Stimulated activated CD4-positive, alpha-beta T cell treated with anti-CD3 and anti-CD28 coated beads, Interleukin-4, amount 100 ng/mL, for 4 hours (primary cell): ENCODE measurements around the gene HCRTR2.
"Not testable (repeated sequence)": the region's sequence is repeated elsewhere in the genome, so short reads cannot be mapped to it uniquely, and the experiment has no call there.

Source experiments
- DNase-seq, 2 experiments: peaks; one replicate each; pipeline ENCODE4 v3.0.0-alpha.2; 2020

Gene HCRTR2

DNA sequence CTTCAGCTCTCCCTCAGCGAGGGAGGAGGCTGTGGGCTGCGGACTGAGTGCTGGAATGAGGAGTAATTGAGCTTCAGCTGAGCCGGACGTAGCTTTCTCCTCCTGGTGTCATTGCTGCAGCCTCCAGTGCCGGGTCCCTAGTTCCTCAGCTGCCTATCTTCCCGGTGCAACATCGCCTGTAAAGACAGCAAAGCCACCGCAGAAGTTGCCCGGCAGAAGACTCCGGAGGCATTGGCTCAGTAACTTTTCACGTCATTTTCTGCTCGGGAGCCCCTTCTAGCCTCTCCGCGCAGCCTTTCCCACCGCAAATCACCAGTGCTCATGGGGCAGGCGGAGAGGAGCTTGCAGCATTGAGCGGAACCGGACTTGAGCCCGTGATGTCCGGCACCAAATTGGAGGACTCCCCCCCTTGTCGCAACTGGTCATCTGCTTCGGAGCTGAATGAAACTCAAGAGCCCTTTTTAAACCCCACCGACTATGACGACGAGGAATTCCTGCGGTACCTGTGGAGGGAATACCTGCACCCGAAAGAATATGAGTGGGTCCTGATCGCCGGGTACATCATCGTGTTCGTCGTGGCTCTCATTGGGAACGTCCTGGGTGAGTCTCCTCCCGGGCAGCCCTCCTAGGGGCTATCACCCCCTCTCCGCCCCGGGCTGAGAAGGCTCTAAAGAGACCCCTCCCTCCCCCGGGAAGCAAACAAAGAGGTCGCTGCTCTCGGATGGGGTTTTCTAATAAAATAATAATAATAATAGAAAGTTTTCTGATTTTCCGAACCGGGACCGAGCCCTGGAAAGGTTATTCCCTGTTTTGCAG, at the start of gene HCRTR2:
TSS of gene HCRTR2 (plus strand) at position 305 of the 816 bp plus-strand sequence. CDS start at position 378, 73 bp downstream.
- DNase-seq = no peak

DNA sequence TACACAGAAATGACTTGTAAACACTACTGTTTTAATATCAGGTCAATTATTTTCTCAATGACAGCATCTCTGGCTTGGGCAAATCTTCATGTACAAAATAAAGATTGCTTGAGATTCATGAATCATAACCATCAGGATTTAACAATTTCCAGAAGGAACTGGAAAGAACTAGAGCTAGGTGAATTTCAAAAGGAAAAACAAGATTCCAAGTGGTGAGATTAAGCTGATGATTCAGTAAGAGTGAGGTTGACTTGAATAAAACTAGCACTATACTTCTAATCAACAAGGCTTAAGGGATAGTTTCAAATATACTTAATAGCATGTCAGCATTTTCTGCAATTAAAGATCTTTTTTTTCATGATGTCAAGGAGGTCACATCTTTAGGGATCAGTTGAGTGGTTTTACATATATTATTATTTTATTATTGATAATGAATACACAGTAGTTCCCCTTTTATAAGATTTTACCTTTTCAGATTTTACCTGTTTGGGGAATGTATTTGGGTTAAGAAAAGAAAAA, 43.5 kb upstream of the HCRTR2 start:
- DNase-seq = no peak

DNA sequence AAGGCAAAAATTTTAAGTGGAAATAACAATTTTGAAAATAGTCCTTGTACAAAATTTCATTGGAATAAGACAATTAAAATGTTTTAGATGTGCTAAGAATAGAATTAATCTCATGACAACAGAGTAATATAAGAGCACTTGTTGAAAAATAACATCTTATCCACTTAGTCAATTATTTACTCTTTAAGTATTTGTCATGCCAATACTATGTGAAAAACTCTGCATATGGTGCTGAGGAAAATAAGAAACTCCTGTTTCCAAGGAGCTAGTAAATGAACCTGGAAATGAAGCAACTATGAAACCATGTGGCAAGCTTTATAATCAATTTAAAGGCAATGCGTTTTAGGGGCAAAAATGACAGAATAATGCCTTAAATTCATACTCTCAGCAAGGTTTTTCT, 42.7 kb upstream of the HCRTR2 start:
- DNase-seq = no peak

DNA sequence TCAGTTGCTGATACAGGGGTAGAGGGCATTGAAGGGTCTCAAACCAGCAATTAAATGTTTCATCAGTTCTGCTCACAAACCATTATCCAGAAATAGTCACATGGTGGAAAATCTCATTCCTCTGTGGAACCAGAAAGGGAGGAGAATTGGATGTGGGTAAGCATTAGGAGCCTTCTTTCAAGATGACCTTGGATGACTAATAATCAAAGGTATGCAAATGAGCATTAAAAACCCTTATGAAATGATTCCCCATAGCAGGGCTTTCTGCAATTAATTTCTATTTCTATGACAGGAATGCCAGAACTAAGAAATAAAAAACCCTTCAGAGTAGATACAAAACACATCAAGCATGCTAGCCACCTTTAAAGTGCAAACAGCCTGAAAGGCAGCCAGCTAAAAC, 37.4 kb upstream of the HCRTR2 start:
- DNase-seq = no peak

DNA sequence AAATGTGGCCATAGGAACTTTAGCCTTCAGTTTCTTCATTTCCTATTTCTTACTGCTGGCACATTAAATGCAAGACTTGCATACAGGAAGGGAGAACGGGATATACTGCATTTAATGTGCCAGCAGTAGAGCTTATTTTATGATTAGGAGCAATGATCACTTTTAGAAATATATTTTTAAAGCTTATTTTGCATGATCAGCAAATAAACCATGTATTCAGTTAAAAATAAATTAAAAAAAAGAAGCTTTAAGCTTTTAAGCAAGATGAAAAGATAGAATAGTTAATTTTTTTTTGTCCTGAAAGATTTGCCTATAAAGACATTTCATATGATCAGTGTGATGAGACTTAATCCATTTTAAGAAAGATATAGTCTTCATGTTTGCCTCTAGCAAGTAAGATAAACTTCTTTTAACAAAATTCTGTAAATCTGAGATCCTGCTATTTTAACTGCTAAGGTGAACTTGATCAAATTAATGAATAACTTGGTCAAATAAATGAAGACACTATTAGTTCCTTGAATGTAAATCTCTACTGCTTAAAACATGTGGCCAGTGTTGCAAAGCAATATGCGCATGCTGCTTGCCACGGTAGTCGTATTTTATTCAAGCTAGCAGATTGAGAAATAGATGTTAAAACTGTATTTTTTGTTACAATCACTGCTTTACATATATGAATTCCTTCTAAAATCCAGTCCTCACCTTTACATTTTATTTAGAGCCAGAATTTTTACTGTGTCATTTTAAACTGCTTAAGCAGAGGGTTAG, 36.2 kb upstream of the HCRTR2 start:
- DNase-seq = no peak

DNA sequence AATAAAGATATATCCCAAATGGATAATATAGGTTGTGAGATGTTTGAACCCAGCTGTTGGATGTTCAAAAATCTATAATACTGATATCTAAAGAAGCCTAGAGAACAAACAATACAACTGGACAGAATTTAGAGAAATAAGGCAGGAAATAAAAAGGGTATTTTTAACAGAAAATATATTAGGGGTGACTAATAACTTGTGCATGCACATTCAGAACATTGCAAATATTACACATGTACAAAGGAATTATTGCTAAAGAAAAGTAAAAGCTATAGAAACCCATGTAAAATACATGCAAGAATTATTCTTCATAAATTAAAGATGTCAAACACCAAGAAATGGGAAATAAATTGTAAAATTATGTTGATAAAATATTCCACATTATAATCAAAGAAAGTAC, 32.7 kb upstream of the HCRTR2 start:
- DNase-seq = no peak

DNA sequence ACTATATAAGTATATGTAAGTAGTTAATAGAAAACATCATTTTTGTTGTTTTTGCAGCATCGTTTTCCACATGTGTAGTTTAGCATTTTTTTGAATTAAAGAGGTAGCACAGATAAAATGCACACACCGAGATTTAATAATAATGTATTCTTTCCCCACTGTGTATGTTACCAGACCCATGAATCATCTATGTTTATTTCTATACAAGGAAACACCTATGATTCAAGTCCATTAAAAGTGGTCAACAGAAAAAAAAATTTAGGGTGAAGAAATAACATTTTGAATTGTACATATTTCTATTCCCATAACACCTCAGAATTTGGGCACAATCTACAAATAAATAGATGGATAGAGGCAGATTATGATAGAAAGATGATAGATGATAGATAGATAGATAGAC, 31.7 kb upstream of the HCRTR2 start:
- no peak for DNase-seq

DNA sequence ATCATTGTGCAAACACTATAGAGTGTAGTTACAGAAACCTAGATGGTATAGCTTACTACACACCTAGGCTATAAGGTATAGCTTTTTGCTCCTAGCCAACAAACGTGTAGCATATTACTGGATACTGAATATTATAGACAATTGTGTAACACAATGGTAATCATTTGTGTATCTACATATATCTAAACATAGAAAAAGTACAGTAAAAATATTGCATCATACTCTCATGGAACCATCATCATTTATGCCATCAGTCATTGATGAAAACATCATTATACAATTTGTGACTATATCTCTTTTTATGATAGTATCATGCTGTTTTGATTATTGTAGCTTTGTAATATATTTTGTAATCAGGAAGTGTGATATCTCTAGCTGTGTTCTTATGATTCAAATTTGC, 21.0 kb upstream of the HCRTR2 start:
- DNase-seq = no peak

DNA sequence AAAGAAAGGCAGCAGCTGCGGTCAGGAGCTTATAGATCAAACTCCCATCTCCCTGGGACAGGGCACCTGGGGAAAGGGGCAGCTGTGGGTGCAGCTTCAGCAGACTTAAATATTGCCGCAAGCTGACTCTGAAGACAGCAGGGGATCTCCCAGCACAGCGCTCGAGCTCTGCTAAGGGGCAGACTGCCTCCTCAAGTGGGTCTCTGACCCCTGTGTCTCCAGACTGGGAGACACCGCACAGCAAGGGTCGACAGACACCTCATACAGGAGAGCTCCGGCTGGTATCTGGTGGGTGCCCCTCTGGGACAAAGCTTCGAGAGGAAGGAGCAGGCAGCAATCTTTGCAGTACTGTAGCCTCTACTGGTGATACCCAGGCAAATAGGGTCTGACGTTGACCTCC, 15.5 kb upstream of the HCRTR2 start:
- not testable (repeated sequence) for DNase-seq

DNA sequence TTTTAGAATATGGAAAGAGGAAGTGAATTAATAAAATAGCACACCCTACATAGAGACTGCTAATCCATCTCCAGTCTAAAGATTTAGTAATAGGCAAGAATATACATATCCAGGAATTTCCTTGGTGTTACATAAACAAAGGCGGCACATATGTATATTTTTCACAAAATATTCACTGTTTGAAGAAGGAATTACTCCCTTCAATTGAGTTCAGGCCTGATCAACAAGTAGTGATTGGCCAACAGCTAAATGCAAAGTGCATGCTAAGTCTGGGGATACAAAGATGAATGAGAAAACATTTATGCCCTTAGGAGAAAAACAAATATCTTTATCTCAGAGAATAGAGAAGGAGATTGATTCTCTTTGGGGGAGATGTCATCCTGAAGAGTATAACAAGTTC, 6.5 kb upstream of the HCRTR2 start:
- DNase-seq = no peak

DNA sequence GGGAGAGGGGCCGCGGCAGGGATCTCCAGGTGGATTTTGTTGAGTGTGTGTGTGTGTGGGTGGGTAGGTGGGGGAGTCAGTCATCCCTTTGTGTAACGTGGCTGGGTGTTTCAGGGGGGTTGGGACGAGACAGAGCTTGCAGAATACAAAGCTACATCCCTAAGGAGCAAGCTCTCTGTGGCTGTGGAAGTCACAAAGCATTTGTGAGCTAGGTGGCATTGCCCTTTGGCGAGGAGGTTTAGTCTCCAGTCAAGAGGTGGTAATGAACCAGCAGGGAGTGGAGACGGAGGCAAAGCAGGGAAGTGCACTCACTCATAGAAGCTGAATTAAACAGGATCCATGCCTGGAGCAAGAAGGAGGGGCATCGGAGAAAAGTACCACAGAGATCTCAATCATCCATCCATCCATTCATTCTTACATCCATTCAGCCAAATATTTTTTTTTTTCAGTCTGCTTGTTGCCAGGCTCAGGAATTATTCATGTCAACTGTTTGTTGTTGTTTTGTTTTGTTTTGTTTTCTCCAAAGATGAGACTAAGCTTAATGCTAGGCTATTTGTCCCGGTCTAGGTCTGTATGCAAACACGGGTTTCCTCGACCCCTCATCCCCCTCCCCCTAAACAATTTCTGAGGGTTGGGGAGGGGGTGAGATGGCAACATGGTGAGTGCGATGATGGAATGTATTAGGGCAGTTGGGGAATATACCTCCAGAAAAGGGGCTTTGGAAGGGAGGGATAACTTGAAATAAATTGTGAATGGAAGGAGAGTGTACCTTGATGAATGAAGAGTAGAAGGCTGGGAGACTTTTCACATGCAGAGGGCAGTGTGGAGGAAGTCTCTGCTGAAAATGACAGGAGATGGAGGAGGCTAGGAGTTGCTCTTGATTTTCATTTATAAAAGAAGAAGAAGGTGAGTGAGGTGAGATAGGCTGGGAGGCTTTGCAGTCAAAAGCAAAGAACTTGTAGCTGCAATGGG, 1.0 kb downstream of the HCRTR2 start:
- DNase-seq = no peak

DNA sequence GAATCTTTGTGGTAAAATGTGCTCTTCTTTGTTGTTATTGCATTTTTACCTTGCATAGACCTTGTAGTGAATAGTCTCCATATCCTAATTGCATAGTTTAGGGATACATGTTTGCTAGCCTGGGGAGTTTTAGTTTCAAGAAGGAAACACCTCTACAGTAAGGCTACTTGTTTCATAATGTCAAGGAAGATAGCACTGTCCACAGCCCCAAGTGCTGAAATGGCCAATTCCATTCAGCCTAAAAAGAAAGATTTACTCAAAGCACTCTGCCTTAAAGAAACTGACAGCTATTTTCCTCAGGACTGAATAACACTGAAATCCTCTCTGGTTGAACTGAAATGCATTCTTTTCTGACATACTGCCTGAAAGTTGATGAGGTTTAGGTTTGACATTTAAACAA, 2.6 kb downstream of the HCRTR2 start:
- no peak for DNase-seq

DNA sequence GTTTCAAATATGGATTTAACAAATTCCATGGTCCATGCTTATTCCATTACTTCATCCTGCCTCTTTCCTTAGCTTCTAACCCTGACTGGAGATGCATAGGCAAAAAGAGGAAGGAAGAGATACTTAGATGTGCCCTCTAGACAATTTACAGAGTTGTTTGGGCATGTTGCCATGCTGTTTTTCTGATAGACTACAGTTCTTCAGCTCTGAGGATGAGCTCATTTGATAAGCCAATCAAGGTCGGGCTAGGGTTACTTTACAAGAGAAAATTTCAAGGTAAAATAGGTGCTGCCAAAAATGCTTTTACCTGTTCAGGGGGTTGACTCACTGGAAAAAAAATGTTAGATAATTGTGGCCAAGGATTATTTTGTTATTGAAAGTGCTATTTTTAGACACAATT, 5.9 kb downstream of the HCRTR2 start:
- DNase-seq = no peak

DNA sequence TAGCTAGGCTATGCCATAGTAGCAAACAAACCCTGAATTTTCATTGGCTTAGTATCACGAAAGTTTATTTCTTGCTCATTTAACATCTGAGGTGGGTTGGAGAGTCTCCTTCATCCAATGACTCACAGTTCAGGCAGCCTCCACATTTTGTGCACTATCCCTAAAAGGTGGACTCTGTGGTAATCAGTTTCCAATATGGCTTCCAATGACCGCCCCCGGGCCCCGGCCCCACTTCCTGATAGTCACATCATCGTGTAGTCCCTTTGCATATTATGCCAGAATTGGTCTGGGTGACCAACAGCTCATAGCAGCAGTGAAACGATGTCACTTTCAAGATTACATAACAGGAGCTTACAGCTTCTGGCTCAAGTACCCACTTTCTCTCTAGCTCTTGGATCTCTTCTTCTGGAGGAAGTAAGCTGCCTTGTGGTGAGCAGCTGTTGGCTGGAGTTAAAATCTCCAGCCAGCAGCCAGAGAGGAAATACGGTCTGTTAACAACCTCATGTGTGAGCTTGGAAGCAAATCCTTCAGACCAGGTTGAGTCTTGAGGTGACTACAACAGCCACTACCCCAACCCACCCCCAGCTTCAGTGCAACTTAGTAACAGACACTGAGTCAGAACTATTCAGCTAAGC, 7.8 kb downstream of the HCRTR2 start:
- no peak for DNase-seq

DNA sequence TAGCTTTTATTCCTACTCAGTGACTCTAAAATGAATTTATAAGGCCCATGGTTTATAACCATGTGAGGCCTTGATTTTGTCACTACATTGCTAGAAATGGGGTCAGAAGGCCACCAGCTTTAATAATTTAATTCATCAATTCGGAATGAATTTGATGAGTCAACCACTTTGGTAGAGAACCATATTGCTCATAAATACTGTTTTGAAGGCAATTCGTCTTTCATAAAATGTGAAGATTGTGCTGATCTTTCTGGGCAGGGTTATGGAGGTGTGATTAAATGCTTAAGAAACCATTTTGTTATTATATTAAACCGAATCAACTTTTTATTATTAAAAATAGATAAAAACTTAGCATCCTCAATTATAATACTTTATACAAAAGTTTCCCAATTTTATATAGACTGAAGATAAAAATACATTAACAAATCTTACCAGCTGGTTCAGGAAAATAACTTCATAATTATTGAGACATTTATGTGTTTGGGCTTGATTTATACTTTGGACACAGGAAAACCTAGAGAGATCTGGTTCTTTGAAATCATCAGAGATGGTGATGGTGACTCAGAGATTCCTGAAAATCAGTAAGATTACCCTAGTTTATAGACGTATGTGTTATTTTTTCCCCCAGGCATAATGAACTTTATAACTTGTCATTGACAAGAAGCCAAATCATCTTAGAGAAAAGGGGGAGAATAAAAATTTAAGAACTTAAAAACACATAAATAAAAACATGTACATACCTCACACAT, 10.6 kb downstream of the HCRTR2 start:
- DNase-seq = no peak

DNA sequence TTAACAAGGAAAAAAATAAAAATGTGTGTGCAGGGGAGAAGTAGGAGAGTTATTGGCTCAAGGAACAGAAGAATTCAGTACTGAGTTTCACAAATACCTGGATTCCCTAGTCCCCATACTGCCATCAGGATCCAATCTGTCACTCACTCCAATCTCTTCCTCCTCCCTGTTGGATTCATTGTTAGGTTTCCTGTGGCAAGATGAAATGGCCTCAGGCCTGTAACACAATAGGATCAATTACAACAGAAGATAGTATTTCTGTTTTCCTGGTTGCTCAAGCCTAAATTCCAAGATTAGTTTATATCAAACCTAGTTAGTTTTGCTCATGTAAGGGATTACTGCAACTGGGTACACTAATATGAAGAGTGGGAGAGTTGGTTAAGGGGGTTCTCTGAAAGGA, 24.4 kb downstream of the HCRTR2 start:
- DNase-seq = no peak

DNA sequence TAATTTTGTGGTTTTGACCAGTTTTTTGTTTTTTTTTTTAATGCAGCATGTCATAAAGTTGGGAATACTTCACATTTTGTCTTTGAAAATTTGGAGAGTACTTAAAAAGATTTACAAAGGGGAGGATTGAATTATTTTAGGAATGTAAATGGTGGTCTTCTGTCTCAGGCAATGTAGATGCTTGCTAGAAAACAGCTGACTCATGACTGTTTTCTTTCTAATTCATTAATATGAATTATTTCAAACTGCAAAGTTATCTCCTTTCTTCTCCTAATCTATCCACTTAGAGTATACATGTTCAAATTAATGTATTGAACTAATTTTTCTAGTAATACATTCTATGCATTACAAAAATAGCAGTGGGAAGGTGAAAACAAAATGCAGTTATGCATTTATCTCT, 24.9 kb downstream of the HCRTR2 start:
- DNase-seq = no peak

DNA sequence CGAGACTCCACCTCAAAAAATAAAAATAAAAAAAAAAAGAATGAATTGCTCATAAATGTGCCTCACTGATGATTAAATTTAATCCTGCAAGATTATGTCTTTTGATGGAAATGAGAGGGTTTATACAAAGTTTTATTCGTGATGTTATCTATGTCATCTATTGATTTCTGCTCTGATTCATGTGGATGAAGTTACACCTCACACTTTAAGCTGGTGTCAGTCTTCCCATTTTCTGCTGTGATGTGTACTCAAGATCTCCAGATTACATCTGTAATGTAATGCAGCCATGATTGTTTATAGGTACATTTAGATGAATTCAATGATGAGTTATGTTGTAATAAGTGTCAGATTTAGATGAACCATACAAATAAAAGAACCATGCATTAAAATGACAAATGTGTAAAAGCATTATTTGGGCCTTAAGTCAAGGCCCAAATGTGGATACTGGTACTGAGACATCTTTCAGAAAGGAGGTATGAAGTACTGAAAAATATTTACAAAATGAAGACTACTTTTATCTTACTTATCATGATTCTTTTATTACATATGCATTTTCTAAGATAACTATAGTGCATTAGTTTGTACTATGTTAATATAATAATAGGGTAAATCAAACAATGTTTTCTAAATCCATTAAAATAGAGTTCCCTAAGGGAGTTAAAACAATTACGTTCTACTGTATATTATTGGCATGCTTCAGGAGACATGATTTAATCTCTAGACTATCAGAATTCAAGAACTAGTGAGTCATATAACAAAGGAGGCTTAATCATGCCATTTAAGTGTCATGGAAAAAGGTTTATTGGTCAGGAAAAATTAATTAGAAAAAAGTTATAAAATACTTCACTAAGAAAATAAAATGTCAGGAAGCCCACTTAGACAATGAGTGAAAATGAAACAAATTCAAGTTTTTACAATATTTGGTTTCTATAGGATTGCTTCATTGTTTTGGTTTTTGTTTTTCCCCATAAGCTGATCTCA, 34.5 kb downstream of the HCRTR2 start:
- DNase-seq = no peak

DNA sequence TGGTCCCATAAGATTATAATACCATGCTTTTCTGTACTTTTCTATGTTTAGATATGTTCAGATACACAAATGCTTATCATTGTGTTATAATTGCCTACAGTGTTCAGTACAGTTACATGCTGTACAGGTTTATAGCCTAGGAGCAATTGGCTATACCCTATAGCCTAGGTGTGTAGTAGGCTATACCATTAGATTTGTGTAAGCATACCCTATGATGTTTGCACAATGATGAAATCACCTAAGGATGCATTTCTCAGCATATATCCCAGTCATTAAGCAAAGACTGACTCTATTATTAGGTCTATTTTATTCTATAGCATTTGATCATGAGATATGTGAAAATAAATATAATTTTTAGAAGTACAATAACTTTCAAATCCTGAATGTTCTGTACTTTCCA, 36.6 kb downstream of the HCRTR2 start:
- DNase-seq = no peak

DNA sequence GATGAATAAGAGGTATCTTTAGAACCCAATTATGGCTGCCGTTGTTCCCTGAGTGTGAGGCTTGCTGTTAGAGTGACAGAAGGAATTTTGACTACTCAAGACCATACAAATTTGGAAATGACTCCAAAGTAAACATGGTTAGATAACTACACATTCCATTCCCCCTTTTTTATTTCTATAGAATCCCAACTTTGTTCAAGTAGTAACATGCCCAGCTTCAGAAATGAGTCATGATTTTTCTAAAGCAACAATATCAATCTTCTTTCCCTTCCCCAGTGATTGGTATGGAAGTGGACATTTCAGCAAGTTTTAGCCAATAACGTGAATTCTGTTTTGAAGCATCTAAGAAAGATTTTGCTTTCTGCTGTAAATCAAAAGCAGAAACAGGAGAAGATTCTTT, 37.8 kb downstream of the HCRTR2 start:
- DNase-seq = no peak
